Choroid plexus epithelial cell (primary cell): ENCODE measurements around the gene CSNK2A1.

Source experiments
- DNase-seq: peaks from one replicate; pipeline ENCODE4 v3.0.0-alpha.2; 2010; ENCODE audit warnings: low read depth
- H3K4me3 ChIP-seq: 2 replicates; pipeline ENCODE4 v1.5.1; 2011; ENCODE audit warnings: low read depth, mild to moderate bottlenecking, control low read depth, low read length, moderate library complexity
- CTCF ChIP-seq: conservative IDR thresholded peaks from 2 replicates; pipeline ENCODE4 v1.5.1; 2011; ENCODE audit warnings: low read depth, mild to moderate bottlenecking, control low read depth, inconsistent platforms, low read length, moderate library complexity

The CSNK2A1 gene

GRCh38 chr20:573414-574296 lies 30.1 kb upstream of the CSNK2A1 start:
- no peak for TF ChIP-seq CTCF
- H3K4me3 ChIP-seq, result no peak overlapping the region
- DNase-seq, result no peak

- no peak for TF ChIP-seq CTCF
- no peak for DNase-seq
- H3K4me3 ChIP-seq, result no peak overlapping the region
Measured at GRCh38 chr20:572727-573126, 29.1 kb upstream of the CSNK2A1 start.

GRCh38 chr20:571754-572441 lies 28.3 kb upstream of the CSNK2A1 start:
- DNase-seq, result no peak
- no peak overlapping the region for H3K4me3 ChIP-seq
- no peak for TF ChIP-seq CTCF

GRCh38 chr20:568673-569415 lies 25.3 kb upstream of the CSNK2A1 start:
- TF ChIP-seq CTCF, result no peak
- H3K4me3 ChIP-seq, result no peak overlapping the region
- no peak for DNase-seq

GRCh38 chr20:568097-568652 lies 24.6 kb upstream of the CSNK2A1 start:
- no peak overlapping the region for H3K4me3 ChIP-seq
- no peak for DNase-seq
- no peak for TF ChIP-seq CTCF

GRCh38 chr20:564192-564591 lies 20.6 kb upstream of the CSNK2A1 start:
- no peak for TF ChIP-seq CTCF
- H3K4me3 ChIP-seq, result no peak overlapping the region
- DNase-seq, result no peak
